HG03460 (cell line): ENCODE results near the gene C1QTNF8.

Experiments used
- ATAC-seq: cut with Tn5 transposase; IDR thresholded peaks from one replicate; pipeline ENCODE4 v1.9.1; 2021; ENCODE audit not compliant: unreplicated experiment

C1QTNF8 gene

GRCh38 chr16:1063728-1064127 is 32.3 kb downstream of the C1QTNF8 start:
- ATAC-seq: no peak

GRCh38 chr16:1062895-1063294 is 33.1 kb downstream of the C1QTNF8 start:
- no peak for ATAC-seq

DNA sequence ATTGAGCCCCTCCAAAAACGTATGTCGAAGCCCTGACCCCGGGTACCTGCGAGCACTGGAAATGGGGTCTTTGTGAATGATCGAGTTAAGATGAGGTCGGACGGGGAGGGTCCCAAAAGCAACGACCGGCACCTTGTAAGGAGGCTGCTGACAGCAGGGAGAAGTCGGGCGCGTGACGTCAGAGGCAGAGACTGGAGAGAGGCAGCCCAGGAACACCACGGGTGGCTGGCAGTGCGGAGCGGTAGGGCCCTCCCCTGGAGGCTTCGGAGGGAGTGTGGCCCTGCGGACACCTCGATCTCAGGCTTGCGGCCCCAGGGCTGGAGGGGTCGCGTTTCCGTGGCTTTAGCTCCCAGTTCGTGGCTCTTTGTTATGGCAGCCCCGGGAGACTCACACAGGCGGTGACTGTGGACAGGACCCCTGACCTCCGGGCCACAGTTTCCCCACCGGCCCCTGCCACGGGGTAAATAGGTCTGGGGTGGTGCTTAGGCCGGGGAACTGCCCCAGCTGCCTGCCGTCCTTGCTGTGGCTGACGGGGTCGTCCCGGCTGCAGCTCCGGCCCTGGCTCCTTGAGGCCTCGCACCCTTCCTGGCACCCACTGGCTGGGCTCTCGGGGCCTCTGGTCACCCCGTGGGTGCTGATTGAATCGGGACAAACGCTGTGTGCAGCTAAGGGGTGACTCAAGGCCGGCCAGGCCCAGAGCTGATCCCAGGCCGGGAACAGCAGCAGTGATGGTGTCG is 34.1 kb downstream of the C1QTNF8 start:
- ATAC-seq: no peak

DNA sequence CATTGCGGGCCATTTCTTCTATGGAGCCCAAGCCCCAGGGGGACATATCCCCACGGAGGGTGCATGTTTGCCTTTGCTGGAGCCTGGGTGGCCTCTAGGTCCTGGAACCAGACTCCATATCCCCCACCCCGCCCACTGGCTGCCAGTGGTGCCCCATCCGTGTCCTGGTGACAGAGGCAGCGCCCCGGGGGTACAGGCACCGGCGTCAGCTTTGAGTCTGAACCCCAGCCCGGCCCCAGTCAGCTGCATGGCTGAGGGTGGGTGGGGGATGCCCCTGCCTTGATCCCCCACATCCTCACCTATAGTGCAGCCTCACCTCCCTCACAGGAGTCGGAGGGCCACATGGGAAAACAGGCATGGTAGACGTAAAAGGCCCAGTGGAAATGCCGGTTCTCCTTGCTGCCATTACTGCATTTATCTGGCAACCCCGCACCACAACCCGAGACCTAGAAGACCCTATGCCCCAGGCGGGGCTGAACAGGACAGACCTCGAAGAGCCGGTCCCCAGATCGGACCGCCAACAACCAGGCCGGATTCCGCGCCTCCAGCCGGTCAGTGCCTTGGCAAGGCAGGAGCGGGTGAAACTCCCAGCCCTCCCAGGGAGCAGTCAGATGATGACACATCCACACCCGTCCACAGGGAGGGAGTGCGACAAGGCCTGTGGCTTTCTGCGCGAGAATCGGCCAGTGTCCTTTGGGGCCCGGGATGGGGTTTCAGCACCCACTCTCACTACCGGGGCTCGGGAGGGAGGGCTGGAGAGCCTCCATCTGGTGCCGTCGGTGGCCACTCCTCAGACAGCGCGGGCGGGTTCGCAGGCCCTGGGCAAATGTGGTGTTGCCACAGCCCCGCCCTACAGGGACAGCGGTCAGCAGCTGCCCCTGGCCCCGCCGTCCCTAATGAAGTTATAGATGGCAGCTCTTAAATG is 35.4 kb downstream of the C1QTNF8 start:
- no peak for ATAC-seq

DNA sequence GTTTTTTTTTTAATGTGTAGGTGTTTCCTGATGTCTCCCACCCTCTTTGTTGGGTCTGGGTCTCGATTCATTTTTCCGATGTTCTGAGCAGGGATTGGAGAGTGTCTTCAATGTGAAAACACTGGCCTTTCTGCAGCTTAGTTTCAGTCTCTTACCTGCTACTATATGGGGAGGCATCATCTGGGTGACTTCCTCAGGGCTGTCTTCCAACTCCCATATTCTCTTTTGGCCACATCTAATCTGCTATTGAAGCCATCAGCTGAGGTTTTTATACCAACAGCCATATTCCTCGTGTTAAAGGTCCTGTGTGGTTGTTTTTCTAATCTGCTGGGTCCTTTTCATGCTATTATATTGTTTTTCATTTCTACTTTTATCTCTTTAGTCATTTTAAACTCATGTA is 36.7 kb downstream of the C1QTNF8 start:
- ATAC-seq: no peak

DNA sequence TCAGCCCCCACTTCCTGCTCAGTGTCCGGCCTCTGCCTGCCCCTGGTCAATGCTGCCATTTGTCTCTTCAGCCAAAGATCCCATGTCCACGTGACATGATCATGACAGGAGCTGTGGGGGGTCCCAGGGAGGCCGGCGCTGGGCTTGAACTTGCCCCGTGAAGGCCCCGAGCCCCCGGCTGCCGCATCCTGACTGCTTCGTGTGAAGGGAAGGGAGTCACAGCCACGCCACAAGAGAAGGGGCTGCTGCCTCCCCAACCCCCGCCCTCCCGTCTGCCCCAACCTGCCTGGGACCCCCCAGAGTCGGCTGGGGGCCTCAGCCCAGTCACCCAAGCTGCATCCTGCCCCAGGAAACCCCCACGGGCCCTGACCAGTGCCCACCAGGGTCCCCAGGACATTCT is 37.8 kb downstream of the C1QTNF8 start:
- ATAC-seq: no peak

- no peak for ATAC-seq
Observed at GRCh38 chr16:1057252-1057932, 38.7 kb downstream of the C1QTNF8 start.

- no peak for ATAC-seq
Observed at GRCh38 chr16:1056196-1056595, 39.8 kb downstream of the C1QTNF8 start.

GRCh38 chr16:1055557-1055924 is 40.5 kb downstream of the C1QTNF8 start:
- ATAC-seq: no peak

DNA sequence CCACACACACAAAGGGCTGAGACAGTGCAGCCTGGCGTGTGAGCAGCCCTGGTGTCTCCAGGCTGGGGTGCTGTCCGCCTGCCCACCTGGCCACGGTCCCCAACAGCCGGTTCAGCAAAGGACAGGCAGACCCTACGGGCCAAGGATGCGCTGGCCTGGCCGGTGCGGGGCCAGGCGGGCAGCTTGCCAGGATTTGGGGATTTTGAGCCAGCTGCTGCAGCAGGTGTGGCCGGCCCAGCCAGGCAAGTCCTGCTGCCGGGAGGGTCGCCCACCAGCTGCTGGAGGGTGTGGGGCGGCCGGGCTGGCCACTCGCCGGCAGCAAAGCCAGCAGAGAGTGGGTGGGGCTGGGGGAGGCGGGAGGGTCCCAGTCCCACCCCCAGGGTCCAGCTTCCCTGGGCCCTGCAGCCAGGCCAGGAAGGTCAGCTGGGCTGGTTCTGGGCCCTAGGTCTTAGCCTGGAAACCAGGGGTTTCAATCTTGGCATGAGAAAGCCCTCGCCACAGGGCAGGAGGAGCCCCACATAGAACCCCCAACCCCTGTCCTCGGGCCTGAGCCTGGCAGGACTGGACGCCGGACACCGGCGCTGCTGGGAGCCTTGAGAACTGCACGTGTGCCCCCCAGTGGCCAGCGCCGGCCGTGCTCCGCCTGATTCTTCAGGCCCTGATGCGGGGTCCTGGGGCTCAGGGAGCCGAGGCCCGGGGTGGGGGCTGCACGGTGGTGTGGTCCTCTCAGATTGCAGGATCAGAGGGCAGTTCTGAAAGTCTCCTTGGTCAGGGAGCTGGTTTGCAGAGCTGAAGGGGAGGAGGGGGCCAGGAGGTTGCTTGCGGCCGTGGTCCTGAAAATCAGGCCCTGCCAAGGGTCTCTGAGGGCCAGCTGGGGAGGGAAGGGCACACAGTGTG is 41.1 kb downstream of the C1QTNF8 start:
- no peak for ATAC-seq

DNA sequence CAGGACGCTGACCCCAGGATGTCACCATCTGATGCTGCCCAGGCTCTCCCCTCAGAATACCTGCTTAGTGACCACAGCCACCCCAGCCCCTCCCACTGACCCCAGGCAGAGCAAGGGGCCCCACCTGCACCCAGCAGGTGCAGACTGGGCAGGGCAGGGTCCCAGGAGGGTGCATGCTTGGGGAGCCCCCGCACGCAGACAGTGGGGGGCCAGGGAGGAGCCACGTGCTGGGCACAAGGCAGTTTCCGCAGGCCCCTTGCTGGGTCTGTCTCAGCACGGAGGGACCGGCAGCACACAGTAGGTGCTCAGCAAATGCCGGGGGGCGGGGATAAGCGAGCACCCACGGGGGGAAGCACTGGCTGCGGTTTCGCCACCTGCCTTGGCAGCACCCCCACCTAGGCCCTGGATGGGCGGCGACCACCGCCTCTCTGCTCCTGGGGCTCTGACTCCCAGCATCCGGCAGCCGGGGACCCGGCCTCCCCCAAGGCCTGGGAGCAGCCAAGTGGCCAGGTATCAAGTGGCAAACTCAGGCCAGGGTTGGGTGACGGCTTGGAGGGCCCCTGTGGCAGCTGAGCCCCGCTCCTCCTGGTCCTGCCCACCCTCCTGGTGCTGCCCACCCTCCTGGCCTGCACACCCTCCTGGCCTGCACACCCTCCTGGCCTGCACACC is 42.2 kb downstream of the C1QTNF8 start:
- no peak for ATAC-seq

DNA sequence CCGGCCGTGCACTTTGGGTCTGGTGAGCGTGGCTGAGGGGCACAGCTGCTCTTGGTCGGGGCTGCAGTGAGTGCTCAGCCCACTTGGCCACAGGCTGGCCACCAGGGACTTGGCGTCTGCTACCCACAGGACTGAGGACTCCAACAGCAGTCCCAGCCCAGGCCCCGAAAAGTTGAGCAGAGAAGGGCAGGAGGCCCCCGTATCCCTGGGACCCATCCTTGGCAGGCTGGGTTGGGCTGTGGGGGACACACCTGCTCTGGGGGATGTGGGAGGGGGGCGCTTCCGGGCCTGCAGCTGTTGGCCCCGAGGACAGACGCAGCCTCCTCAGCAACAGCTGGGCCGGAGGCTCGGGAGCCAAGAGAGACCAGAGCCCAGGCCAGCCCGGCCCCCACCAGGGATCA is 42.9 kb downstream of the C1QTNF8 start:
- no peak for ATAC-seq

DNA sequence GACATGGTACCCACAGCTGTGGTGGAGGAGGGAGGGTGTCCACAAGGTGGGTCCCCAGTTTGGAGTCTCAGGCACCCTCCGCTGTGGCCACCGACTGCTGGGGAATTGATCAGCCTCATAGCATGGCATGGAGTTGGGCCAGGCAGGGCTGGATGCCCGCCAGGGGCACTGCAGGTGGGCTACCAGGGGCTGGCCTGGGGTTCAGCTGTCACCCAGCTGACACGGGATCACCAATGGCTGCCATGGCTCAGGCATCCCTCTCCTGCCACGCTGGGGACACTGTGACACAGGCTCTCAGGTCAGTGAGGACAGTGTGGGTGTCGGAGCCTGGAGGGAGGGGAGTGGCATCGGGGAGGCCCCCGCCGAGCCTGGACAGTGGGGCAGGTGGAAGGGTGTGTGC is 43.3 kb downstream of the C1QTNF8 start:
- no peak for ATAC-seq

- no peak for ATAC-seq
Observed at GRCh38 chr16:1051446-1051845, 44.6 kb downstream of the C1QTNF8 start.

GRCh38 chr16:1050921-1051320 is 45.1 kb downstream of the C1QTNF8 start:
- ATAC-seq: no peak

- no peak for ATAC-seq
Observed at GRCh38 chr16:1050516-1050915, 45.5 kb downstream of the C1QTNF8 start.

DNA sequence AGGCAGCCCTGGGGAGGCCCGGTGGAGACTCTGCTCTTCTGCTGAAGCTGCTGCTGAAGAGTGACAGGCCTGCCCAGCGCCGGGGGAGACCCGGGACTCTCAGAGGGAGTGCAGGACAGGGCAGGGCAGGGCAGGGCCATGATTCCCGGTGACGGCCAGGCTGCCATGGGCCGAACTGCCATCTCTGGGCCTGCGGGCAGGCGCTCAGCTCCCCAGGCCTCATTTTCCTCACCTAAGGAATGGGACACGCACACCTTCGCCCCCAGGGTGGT is 46.1 kb downstream of the C1QTNF8 start:
- ATAC-seq: no peak

DNA sequence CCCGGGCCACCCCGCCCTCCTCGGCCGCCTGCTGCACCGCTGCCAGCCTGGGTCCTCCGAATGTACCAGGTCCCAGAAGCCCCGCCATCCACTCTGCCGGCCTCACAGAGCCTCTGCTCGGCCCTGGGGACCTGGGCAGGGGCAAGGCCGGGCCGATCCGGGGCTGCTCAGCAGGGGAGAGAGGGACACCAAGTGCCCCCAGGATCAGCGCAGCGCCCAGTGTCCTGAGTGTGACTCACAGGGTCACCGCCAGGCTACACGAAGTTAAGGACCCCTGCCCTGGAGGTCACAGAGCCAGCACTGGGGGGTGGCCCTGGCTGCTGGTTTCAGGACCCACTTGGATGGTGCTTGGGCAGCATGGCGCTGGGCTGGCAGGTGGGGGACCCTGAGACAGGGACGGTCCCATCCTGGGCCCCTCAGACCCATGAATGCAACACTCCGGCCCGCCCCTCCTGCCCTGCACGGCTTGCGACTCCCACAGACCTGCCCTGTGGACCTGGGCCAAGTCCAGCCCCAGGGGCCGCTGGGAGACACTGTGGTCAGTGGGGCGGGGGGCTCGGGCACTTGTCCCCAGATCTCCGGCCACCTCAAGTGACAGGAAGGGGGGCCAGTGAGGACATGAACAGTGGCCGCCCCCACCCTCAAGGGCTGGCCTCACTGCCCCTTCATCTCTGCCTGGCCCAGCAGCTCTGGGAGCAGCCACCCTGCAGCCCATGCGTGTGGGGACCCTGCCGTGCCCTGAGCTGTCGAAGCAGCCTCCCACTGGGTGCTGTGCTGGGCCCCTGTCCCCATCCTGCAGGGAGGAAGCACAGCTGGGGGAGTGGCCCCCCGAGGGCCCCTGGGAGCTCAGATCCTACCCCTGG is 46.7 kb downstream of the C1QTNF8 start:
- no peak for ATAC-seq

DNA sequence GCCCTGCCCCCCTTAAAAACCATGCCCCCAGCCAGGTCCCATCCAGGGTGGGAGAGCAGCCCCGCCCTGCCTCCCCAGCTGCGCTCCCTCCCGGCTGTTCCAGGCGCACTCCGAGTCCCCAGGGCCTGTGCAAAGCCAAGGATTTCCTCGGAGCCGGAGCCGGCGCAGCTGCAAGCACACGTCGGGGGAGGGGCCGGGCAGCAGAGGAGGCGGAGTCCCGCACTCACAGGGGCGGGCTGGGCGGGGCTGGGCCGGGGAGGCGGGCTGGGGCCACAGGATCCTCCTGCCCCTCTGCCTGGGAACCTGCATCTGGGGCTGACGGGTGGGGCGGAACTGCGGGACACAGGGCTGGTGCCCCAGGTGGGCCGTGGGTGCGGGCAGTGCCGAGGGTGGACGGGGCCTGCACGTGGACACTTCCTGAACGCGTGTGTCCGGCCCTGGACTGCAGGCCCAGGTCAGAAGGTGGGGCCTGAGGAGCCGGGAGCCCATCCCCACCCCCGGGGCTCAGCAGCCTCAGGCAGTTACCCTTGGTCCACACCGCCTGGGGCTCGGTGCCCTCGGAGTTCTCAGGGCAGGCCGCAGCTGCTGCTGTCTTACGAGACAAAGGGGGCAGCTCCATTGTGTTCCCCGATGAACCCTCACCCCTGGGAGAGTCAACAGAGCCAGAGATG is 47.5 kb downstream of the C1QTNF8 start:
- no peak for ATAC-seq
